Endothelial cell of umbilical vein (primary cell): Measurements from ENCODE around the gene TDRKH. TPM values are rescaled to one million over a fixed set of nuclear protein-coding genes. Genes with fewer than 3 reads are reported as not detected.
A peak's percentile ranks its signal among the peaks of the same experiment; 100 is the strongest.

Experiments used
- BruUV-seq: library from RNA; stranded (reverse); fragments of 400-500 nt; replicated peaks from 2 replicates; lab custom pipeline; 2021; lab: Mats Ljungman, UMichigan
- CTCF ChIA-PET: fragments of 300-600, 350-600 bp; sonication (Branson Sonifier 250); formaldehyde crosslinking; loops from one replicate; lab custom pipeline; 2021; ENCODE audit warnings: antibody characterized with exemption, inconsistent platforms; lab: Charles Lee
- POLR2A ChIA-PET: fragments of 300-600, 350-600 bp; sonication (Branson Sonifier 250); formaldehyde crosslinking; loops from one replicate; lab custom pipeline; 2021; ENCODE audit warnings: antibody characterized with exemption, inconsistent platforms; lab: Charles Lee
- DNase-seq: peaks from one replicate; pipeline ENCODE4 v3.0.0-alpha.2; 2011; ENCODE audit warnings: low read depth, low spot score
- FAIRE-seq: peaks from 2 replicates; lab custom pipeline; 2011; peaks lifted over from hg19 to GRCh38; lab: Jason Lieb, UNC
- H2AFZ ChIP-seq: 2 replicates; pipeline ENCODE4 v1.6.0; 2012; ENCODE audit warnings: low read depth, low read length, control low read depth, inconsistent platforms
- H3K27ac ChIP-seq: 2 replicates; pipeline ENCODE4 v1.5.1; 2011; ENCODE audit warnings: low read depth, mild to moderate bottlenecking, control low read depth, low read length, moderate library complexity; ENCODE audit not compliant: insufficient read depth
- H3K27me3 ChIP-seq, 2 experiments: 2 replicates each; pipeline versions ENCODE4 v1.6.0 to v1.6.1; 2011; ENCODE audit warnings: low read length in 2 of 2, mixed read lengths in 1 of 2; ENCODE audit not compliant: control insufficient read depth in 2 of 2, insufficient read depth in 2 of 2
- H3K36me3 ChIP-seq, 2 experiments: 2 replicates in 1 of 2; 3 replicates in 1 of 2; pipeline ENCODE4 v1.5.1; 2011; ENCODE audit warnings: low read length in 2 of 2, mild to moderate bottlenecking in 1 of 2, moderate library complexity in 1 of 2; ENCODE audit not compliant: control insufficient read depth in 2 of 2, insufficient read depth in 2 of 2; ENCODE audit errors: extremely low read depth in 1 of 2
- H3K4me1 ChIP-seq: 3 replicates; pipeline ENCODE4 v1.5.1; 2011; ENCODE audit warnings: mild to moderate bottlenecking, low read length; ENCODE audit not compliant: control insufficient read depth, insufficient read depth; ENCODE audit errors: extremely low read depth
- H3K4me2 ChIP-seq: 2 replicates; pipeline ENCODE4 v1.6.1; 2011; ENCODE audit warnings: low read length, control low read depth, mixed read lengths; ENCODE audit not compliant: insufficient read depth
- H3K4me3 ChIP-seq, 3 experiments: fragments of 200-600 bp in 1 of 3; sonication (generic), shearing (Covaris generic) in 1 of 3; replicated peaks in 1 of 3; 2 replicates each; pipeline ENCODE4 v1.5.1; 2011 to 2016; ENCODE audit warnings: control low read depth in 3 of 3, low read length in 3 of 3, mild to moderate bottlenecking in 2 of 3, inconsistent platforms in 1 of 3, low read depth in 1 of 3, moderate library complexity in 1 of 3; ENCODE audit not compliant: insufficient read depth in 1 of 3
- H3K79me2 ChIP-seq: 2 replicates; pipeline ENCODE4 v1.6.0; 2012; ENCODE audit warnings: low read length, inconsistent platforms; ENCODE audit not compliant: control insufficient read depth, insufficient read depth
- H3K9ac ChIP-seq: replicated peaks from 2 replicates; pipeline ENCODE3; 2011; ENCODE audit warnings: low read length, control low read depth; ENCODE audit not compliant: insufficient read depth; ENCODE audit errors: extremely low read depth
- H3K9me1 ChIP-seq: replicated peaks from 3 replicates; pipeline ENCODE4 v1.6.0; 2011; ENCODE audit warnings: mild to moderate bottlenecking, low read length; ENCODE audit not compliant: control insufficient read depth, insufficient read depth; ENCODE audit errors: extremely low read depth
- H3K9me3 ChIP-seq: replicated peaks from 2 replicates; pipeline ENCODE4 v1.5.1; 2012; ENCODE audit warnings: low read length, inconsistent platforms; ENCODE audit not compliant: control insufficient read depth, insufficient read depth
- H4K20me1 ChIP-seq: replicated peaks from 2 replicates; pipeline ENCODE3; 2011; ENCODE audit warnings: mild to moderate bottlenecking, low read length; ENCODE audit not compliant: control insufficient read depth, insufficient read depth; ENCODE audit errors: extremely low read depth
- FOS ChIP-seq: IDR thresholded peaks from 2 replicates; pipeline ENCODE4 v1.6.1; 2011; ENCODE audit warnings: mild to moderate bottlenecking, low read length, moderate library complexity, borderline replicate concordance; ENCODE audit not compliant: insufficient read depth
- MAX ChIP-seq: IDR thresholded peaks from 2 replicates; pipeline ENCODE4 v1.6.1; 2011; ENCODE audit not compliant: insufficient read depth, insufficient read length
- POLR2A ChIP-seq: IDR thresholded peaks from 2 replicates; pipeline ENCODE4 v1.6.1; 2012; ENCODE audit warnings: low read depth, mild to moderate bottlenecking, control low read depth, low read length
- POLR2AphosphoS5 ChIP-seq: IDR thresholded peaks from 2 replicates; pipeline ENCODE4 v1.6.1; 2012; ENCODE audit warnings: low read depth, mild to moderate bottlenecking, control low read depth, low read length, moderate library complexity; ENCODE audit not compliant: insufficient read depth
- dilution Hi-C: fragments of 300-500 bp; cut with MboI; formaldehyde crosslinking; loops from one replicate; pipeline ENCODE4 v1.15.0; 2019; ENCODE audit warnings: low sequenced_read_pairs; ENCODE audit not compliant: extremely low pct_ligation_motif_present
- intact Hi-C: fragments of 100-400 bp; cut with micrococcal nuclease; formaldehyde crosslinking; loops from one replicate; pipeline ENCODE4 v1.10.0; 2022
- polyA plus RNA-seq, 4 experiments: library from polyadenylated mRNA; depleted of rRNA in 3 of 4; stranded (reverse) in 3 of 4; unstranded in 1 of 4; fragments of >200 nt; gene quantifications; 2 replicates each; pipeline versions ENCODE4 v1.2.1 to v1.2.3, GENCODE V29; 2011 to 2012; ENCODE audit warnings: missing spikeins in 1 of 4
- total RNA-seq: library from RNA; stranded (reverse); gene quantifications from 2 replicates; pipeline ENCODE4 v1.2.3, GENCODE V29; 2021
- TF ChIP-seq, protein P1 (sequence below), 2 donors: IDR thresholded peaks; 1 replicate in 1 of 2; 2 replicates in 1 of 2; pipeline ENCODE4 v1.5.1; 2011; ENCODE audit warnings: low read length in 2 of 2, mild to moderate bottlenecking in 2 of 2, moderate library complexity in 2 of 2, control low read depth in 1 of 2, inconsistent platforms in 1 of 2, low read depth in 1 of 2; ENCODE audit not compliant: insufficient read depth in 1 of 2; ENCODE audit errors: extremely low read depth in 1 of 2

The TDRKH gene
- total and polyA plus RNA-seq, 2 donors (not counting 3 experiments of a cell fraction or from before 2014, with no cell fraction given), result 3.9 to 9.6 TPM

DNA sequence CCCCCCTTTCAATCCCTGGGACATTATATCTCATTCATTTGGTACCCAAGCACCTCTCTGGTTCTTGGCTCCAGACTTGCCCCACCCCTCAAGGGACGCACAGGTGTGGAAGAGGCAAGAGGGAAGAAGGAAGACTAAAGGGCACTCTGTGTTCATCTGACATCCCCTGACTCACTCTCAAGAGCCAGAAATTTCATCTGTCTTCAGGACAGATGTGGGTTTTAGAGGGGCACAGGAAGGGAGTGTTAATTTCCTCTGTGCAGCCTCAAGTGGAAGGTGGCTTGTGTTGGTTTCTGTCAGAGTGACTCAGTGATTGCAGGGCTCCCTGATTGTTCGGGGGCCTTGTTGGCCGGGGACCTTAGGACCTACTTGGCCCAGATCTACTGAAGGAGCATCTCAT is 46.9 kb upstream of the TDRKH start:
- Histone ChIP-seq H3K27me3 (peaks cover 7 to 9% of the 10 kb centered on the region in 2 experiments), H2AFZ (no peak overlapping the region)
- intact Hi-C loops, result loop anchor here (5.0 kb wide), 2 partner anchors 490 to 535 kb away; partner anchors contain the start of gene RFX5

More for the DNA sequence above, 46.9 kb upstream of the TDRKH start:
- no peak overlapping the region for H3K27ac ChIP-seq
- H3K79me2 ChIP-seq, result no peaks in the 10 kb centered on the region
- TF ChIP-seq, protein P1, sequence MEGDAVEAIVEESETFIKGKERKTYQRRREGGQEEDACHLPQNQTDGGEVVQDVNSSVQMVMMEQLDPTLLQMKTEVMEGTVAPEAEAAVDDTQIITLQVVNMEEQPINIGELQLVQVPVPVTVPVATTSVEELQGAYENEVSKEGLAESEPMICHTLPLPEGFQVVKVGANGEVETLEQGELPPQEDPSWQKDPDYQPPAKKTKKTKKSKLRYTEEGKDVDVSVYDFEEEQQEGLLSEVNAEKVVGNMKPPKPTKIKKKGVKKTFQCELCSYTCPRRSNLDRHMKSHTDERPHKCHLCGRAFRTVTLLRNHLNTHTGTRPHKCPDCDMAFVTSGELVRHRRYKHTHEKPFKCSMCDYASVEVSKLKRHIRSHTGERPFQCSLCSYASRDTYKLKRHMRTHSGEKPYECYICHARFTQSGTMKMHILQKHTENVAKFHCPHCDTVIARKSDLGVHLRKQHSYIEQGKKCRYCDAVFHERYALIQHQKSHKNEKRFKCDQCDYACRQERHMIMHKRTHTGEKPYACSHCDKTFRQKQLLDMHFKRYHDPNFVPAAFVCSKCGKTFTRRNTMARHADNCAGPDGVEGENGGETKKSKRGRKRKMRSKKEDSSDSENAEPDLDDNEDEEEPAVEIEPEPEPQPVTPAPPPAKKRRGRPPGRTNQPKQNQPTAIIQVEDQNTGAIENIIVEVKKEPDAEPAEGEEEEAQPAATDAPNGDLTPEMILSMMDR (IDR thresholded peaks at IDR 0.05; ENCODE audit: extremely low read depth in 1 of 2, insufficient read depth in 1 of 2, low read depth in 1 of 2, low read length in 2 of 2), result no peak
- TF ChIP-seq MAX, result no peak
- TF ChIP-seq FOS, result peak; percentile 20
- TF ChIP-seq POLR2AphosphoS5, result no peak
- no peak for TF ChIP-seq POLR2A
- no peak for FAIRE-seq
- no peaks in the 10 kb centered on the region for H3K36me3 ChIP-seq
- no peak overlapping the region for H3K4me2 ChIP-seq
- no TSS peak for BruUV-seq
- dilution Hi-C loops, result no loop called here
- peaks cover 12% of the 10 kb centered on the region for H3K4me1 ChIP-seq
- H4K20me1 ChIP-seq, result no peaks in the 10 kb centered on the region
- no peaks in the 10 kb centered on the region for H3K9me3 ChIP-seq
- H3K4me3 ChIP-seq, result no peak overlapping the region
- CTCF ChIA-PET, result interaction anchor here (0.6 to 2.3 kb wide), 35 partner anchors 9 to 536 kb away, joined by 3 to 17 read pairs (median 5); partner anchors contain the start of genes CGN, MRPL9 and TDRKH
- POLR2A ChIA-PET, result no interaction called here
- no peak overlapping the region for H3K9ac ChIP-seq
- DNase-seq, result no peak
- no peaks in the 10 kb centered on the region for H3K9me1 ChIP-seq
